Hepatocyte (in vitro differentiated cells): ENCODE data around the gene PPM1H. TPM values are rescaled to one million over a fixed set of nuclear protein-coding genes. Genes with fewer than 3 reads are reported as not detected.

Experiments used
- DNase-seq: peaks from one replicate; pipeline ENCODE4 v3.0.0-alpha.2; 2016; ENCODE audit warnings: low spot score
- H2AFZ ChIP-seq: fragments of 200-600 bp; sonication (generic); 2 replicates; pipeline ENCODE4 v1.6.0; 2016; ENCODE audit warnings: antibody characterized with exemption, mild to moderate bottlenecking
- H3K27ac ChIP-seq: fragments of 200-600 bp; sonication (generic); 2 replicates; pipeline ENCODE4 v1.5.1; 2016; ENCODE audit warnings: mild to moderate bottlenecking
- H3K27me3 ChIP-seq: fragments of 200-600 bp; sonication (generic); 2 replicates; pipeline ENCODE4 v1.6.1; 2016
- H3K36me3 ChIP-seq: fragments of 200-600 bp; sonication (generic); replicated peaks from 2 replicates; pipeline ENCODE4 v1.5.1; 2016; ENCODE audit warnings: low read depth; ENCODE audit not compliant: insufficient read depth
- H3K4me1 ChIP-seq: fragments of 200-600 bp; sonication (generic); 2 replicates; pipeline ENCODE4 v1.5.1; 2016; ENCODE audit warnings: mild to moderate bottlenecking, moderate library complexity; ENCODE audit not compliant: insufficient read depth
- H3K4me2 ChIP-seq: fragments of 200-600 bp; sonication (generic); 2 replicates; pipeline ENCODE4 v1.6.0; 2016
- H3K4me3 ChIP-seq: fragments of 200-600 bp; sonication (generic); 2 replicates; pipeline ENCODE4 v1.5.1; 2016; ENCODE audit warnings: mild to moderate bottlenecking
- H3K79me2 ChIP-seq: fragments of 200-600 bp; sonication (generic); 2 replicates; pipeline ENCODE4 v1.6.0; 2017; ENCODE audit warnings: mild to moderate bottlenecking
- H3K9me2 ChIP-seq: fragments of 200-600 bp; sonication (generic); replicated peaks from 2 replicates; pipeline ENCODE4 v1.6.0; 2017; ENCODE audit warnings: mild to moderate bottlenecking; ENCODE audit not compliant: insufficient read depth
- H3K9me3 ChIP-seq: fragments of 200-600 bp; sonication (generic); 2 replicates; pipeline ENCODE4 v1.5.1; 2016; ENCODE audit warnings: low read depth, mild to moderate bottlenecking
- H4K20me1 ChIP-seq: fragments of 200-600 bp; sonication (generic); 2 replicates; pipeline ENCODE4 v1.6.0; 2016; ENCODE audit warnings: mild to moderate bottlenecking; ENCODE audit not compliant: insufficient read depth, poor library complexity, severe bottlenecking
- EZH2 ChIP-seq: fragments of 200-600 bp; sonication (generic); IDR thresholded peaks from 2 replicates; pipeline ENCODE4 v1.6.1; 2016; ENCODE audit warnings: antibody characterized with exemption, mild to moderate bottlenecking, borderline replicate concordance
- EZH2phosphoT487 ChIP-seq: fragments of 200-600 bp; sonication (generic); IDR thresholded peaks from one replicate; pipeline ENCODE4 v1.6.1; 2018; ENCODE audit warnings: antibody characterized with exemption, mild to moderate bottlenecking, low read depth, moderate library complexity; ENCODE audit not compliant: unreplicated experiment, severe bottlenecking
- WGBS: methylation state at CpG from one replicate; pipeline ENCODE4 v1.1.6; 2016; ENCODE audit warnings: low lambda C conversion rate; ENCODE audit errors: missing lambda C conversion rate; 5-methylcytosine and 5-hydroxymethylcytosine counted together
- polyA plus RNA-seq: library from polyadenylated mRNA; unstranded; fragments of >200 nt; fragmentation: Nextera tagmentation; extraction: Ambion mirVana; gene quantifications from 2 replicates; pipeline ENCODE4 v1.2.1, GENCODE V29; 2016
- total RNA-seq: library from RNA; depleted of rRNA; stranded (reverse); fragments of >200 nt; gene quantifications from 2 replicates; pipeline ENCODE4 v1.2.3, GENCODE V29; 2014
- TF ChIP-seq, protein P1 (sequence below): fragments of 200-600 bp; sonication (generic); IDR thresholded peaks from 2 replicates; pipeline ENCODE4 v1.5.1; 2016; ENCODE audit warnings: antibody characterized with exemption, mild to moderate bottlenecking; ENCODE audit not compliant: poor library complexity

The PPM1H gene
- total and polyA plus RNA-seq, 2 experiments from 2014 or later: 9.2 to 21.8 TPM

DNA sequence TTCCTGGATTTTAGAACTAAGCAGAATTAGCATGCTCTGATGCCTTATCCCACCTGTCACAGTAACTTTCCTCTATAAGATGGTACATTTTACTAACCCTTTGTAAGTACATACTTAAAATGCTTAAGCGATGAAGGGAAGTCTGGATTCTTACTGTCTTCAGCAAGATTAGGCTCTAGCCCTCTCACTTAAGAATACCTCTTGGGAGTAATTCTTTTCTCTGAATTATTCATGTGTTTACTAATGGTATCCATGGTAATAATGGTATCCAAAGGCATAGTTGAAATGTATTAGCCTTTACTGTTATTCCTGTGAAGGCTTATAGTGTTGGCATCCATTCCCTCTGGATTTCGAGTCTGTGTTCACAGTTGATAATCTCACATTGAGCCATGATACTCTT lies 291.5 kb downstream of the PPM1H start:
- no peak overlapping the region for H3K4me3 ChIP-seq
- no peaks in the 10 kb centered on the region for H3K9me2 ChIP-seq
- H2AFZ ChIP-seq: no peak overlapping the region
- no peaks in the 10 kb centered on the region for H3K79me2 ChIP-seq
- no peaks in the 10 kb centered on the region for H3K4me1 ChIP-seq
- no peak overlapping the region for H3K27ac ChIP-seq
- TF ChIP-seq EZH2: no peak
- TF ChIP-seq, protein P1, sequence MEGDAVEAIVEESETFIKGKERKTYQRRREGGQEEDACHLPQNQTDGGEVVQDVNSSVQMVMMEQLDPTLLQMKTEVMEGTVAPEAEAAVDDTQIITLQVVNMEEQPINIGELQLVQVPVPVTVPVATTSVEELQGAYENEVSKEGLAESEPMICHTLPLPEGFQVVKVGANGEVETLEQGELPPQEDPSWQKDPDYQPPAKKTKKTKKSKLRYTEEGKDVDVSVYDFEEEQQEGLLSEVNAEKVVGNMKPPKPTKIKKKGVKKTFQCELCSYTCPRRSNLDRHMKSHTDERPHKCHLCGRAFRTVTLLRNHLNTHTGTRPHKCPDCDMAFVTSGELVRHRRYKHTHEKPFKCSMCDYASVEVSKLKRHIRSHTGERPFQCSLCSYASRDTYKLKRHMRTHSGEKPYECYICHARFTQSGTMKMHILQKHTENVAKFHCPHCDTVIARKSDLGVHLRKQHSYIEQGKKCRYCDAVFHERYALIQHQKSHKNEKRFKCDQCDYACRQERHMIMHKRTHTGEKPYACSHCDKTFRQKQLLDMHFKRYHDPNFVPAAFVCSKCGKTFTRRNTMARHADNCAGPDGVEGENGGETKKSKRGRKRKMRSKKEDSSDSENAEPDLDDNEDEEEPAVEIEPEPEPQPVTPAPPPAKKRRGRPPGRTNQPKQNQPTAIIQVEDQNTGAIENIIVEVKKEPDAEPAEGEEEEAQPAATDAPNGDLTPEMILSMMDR: no peak
- no peak for TF ChIP-seq EZH2phosphoT487
- no peaks in the 10 kb centered on the region for H3K27me3 ChIP-seq
- 78% methylated on average over 2 of the region's 2 CpGs for WGBS
- no peaks in the 10 kb centered on the region for H3K36me3 ChIP-seq
- no peaks in the 10 kb centered on the region for H4K20me1 ChIP-seq
- no peak overlapping the region for H3K4me2 ChIP-seq
- no peaks in the 10 kb centered on the region for H3K9me3 ChIP-seq
- DNase-seq: no peak

DNA sequence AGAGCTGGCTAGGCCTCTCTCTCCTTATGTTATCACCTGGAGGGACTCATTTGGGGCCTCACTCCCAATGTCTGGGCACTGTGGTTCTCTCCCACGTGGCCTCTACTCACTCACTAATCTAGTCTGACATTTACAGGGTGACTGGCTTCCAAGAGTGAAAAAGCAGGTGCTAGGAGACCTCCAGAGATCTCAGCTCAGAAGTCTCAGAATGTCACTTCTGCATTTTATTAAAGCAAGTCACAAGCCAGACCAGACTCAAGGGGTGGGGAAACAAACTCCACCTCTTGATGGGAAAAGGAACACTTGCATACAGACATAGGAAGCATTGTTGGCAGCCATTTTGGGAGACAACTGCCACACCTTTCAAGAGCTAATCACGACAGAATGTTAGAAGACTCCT lies 292.5 kb downstream of the PPM1H start:
- H3K27me3 ChIP-seq: no peaks in the 10 kb centered on the region
- DNase-seq: no peak
- no peaks in the 10 kb centered on the region for H4K20me1 ChIP-seq
- no peak overlapping the region for H3K4me3 ChIP-seq
- H3K9me2 ChIP-seq: no peaks in the 10 kb centered on the region
- no peak overlapping the region for H3K27ac ChIP-seq
- no peak for TF ChIP-seq EZH2
- TF ChIP-seq, protein P1: no peak
- 72% methylated on average over 2 of the region's 2 CpGs for WGBS
- no peak overlapping the region for H2AFZ ChIP-seq
- H3K9me3 ChIP-seq: no peaks in the 10 kb centered on the region
- no peaks in the 10 kb centered on the region for H3K4me1 ChIP-seq
- H3K36me3 ChIP-seq: no peaks in the 10 kb centered on the region
- no peaks in the 10 kb centered on the region for H3K79me2 ChIP-seq
- H3K4me2 ChIP-seq: no peak overlapping the region

DNA sequence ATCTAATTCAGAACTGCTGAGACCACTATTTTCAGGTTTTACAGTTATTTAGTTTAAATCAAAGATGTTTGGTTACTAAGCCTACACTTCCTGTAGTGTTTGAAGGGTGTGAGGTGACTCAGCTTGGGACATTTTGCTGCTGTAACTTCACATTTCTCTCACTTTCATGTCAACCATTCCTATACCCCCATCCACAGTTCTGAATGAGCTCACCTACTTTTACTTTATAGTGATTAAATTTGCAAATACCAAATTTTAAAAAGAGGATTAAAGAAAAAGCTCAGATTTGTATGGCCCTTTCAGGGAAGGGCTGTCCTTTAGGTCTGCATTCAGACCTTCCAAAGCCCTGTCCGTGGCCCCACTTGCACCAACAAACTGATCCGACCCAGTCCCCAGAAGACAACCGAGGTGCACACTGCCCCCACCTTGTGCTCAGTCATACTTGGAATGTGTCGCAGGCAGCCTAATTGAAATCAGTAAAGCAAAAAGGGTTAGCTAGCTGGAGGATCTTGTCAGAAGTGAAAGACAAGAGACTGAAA lies 294.0 kb downstream of the PPM1H start:
- 56% methylated on average over 4 of the region's 4 CpGs for WGBS
- Histone ChIP-seq H3K27me3 (no peaks in the 10 kb centered on the region), H4K20me1 (no peaks in the 10 kb centered on the region), H3K9me3 (no peaks in the 10 kb centered on the region), H3K4me3 (no peak overlapping the region), H3K79me2 (no peaks in the 10 kb centered on the region), H3K27ac (no peak overlapping the region), H3K36me3 (no peaks in the 10 kb centered on the region), H3K4me2 (no peak overlapping the region), H3K4me1 (no peaks in the 10 kb centered on the region), H2AFZ (no peak overlapping the region), H3K9me2 (no peaks in the 10 kb centered on the region)
- TF ChIP-seq, protein P1: no peak
- no peak for TF ChIP-seq EZH2
- no peak for TF ChIP-seq EZH2phosphoT487
- no peak for DNase-seq

DNA sequence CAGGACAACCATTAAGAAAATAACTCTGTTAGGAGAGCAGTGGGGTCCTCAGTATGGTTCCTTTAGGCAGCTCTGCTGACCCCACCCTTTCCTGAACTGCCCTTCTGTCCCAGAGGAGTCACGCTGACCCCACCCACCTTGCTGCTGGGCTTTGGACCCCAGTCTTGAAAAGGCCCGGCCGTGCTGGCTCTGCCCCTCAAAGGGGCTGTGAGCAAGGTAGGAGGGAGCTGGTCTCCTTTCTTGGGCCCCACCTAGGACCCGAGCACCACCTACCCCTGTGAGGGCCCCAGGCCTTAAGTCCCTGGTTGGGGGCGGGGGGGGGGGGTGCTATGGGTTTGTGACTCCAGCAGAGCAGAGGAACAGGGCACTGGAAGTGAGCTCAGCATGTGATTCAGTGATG lies 297.3 kb downstream of the PPM1H start:
- Histone ChIP-seq H3K36me3 (no peaks in the 10 kb centered on the region), H3K9me2 (no peaks in the 10 kb centered on the region), H4K20me1 (no peaks in the 10 kb centered on the region), H3K27me3 (no peaks in the 10 kb centered on the region), H3K9me3 (no peaks in the 10 kb centered on the region), H3K4me2 (no peak overlapping the region), H3K27ac (no peak overlapping the region), H2AFZ (no peak overlapping the region), H3K4me1 (peaks cover 2% of the 10 kb centered on the region), H3K4me3 (no peak overlapping the region), H3K79me2 (no peaks in the 10 kb centered on the region)
- 80% methylated on average over 5 of the region's 5 CpGs for WGBS
- TF ChIP-seq, protein P1: no peak
- no peak for TF ChIP-seq EZH2phosphoT487
- no peak for TF ChIP-seq EZH2
- DNase-seq: no peak
